Activated CD4-positive, CD25-positive, alpha-beta regulatory T cell treated with anti-CD3 and anti-CD28 coated beads, Interleukin-2, amount 50 U/mL, for 16 hours (primary cell): ENCODE measurements around the gene ACTA1.
"Not testable (repeated sequence)": the region's sequence is repeated elsewhere in the genome, so short reads cannot be mapped to it uniquely, and the experiment has no call there.

Experiments
- DNase-seq: peaks from one replicate; pipeline ENCODE4 v3.0.0-alpha.2; 2020; ENCODE audit warnings: low read depth, low spot score

Gene ACTA1

GRCh38 chr1:229440851-229441537, 7.1 kb upstream of the ACTA1 start:
- DNase-seq = no peak

- no peak for DNase-seq
Measured at GRCh38 chr1:229438021-229438420, 4.1 kb upstream of the ACTA1 start.

- no peak for DNase-seq
Measured at GRCh38 chr1:229437443-229437842, 3.5 kb upstream of the ACTA1 start.

- DNase-seq = no peak
Measured at GRCh38 chr1:229436201-229436600, 2.3 kb upstream of the ACTA1 start.

- DNase-seq = no peak
Measured at GRCh38 chr1:229434641-229435051, 752 bp upstream of the ACTA1 start.

- no peak for DNase-seq
Measured at GRCh38 chr1:229433364-229434004, 410 bp downstream of the ACTA1 start.

- DNase-seq = no peak
Measured at GRCh38 chr1:229432905-229433304, 989 bp downstream of the ACTA1 start.

GRCh38 chr1:229432116-229432461, 1.8 kb downstream of the ACTA1 start:
- DNase-seq = no peak

GRCh38 chr1:229431284-229432115, 2.4 kb downstream of the ACTA1 start:
- DNase-seq = no peak

GRCh38 chr1:229430761-229431283, 3.1 kb downstream of the ACTA1 start:
- DNase-seq = no peak

GRCh38 chr1:229428256-229428655, 5.6 kb downstream of the ACTA1 start:
- no peak for DNase-seq

GRCh38 chr1:229427572-229427971, 6.3 kb downstream of the ACTA1 start:
- no peak for DNase-seq

- DNase-seq = no peak
Measured at GRCh38 chr1:229425564-229426159, 8.2 kb downstream of the ACTA1 start.

GRCh38 chr1:229420765-229421164, 13.1 kb downstream of the ACTA1 start:
- DNase-seq = no peak

- DNase-seq = no peak
Measured at GRCh38 chr1:229420224-229420623, 13.7 kb downstream of the ACTA1 start.

- DNase-seq = not testable (repeated sequence)
Measured at GRCh38 chr1:229418586-229418985, 15.3 kb downstream of the ACTA1 start.

- DNase-seq = not testable (repeated sequence)
Measured at GRCh38 chr1:229412810-229413209, 21.1 kb downstream of the ACTA1 start.

GRCh38 chr1:229412056-229412455, 21.8 kb downstream of the ACTA1 start:
- DNase-seq = no peak

GRCh38 chr1:229411434-229412055, 22.3 kb downstream of the ACTA1 start:
- no peak for DNase-seq

GRCh38 chr1:229410692-229411433, 23.0 kb downstream of the ACTA1 start:
- no peak for DNase-seq

GRCh38 chr1:229410370-229410691, 23.6 kb downstream of the ACTA1 start:
- no peak for DNase-seq
